Coronary artery (tissue), 2 donors: Measurements from ENCODE around the gene DEGS2.

ENCODE experiments used
- DNase-seq: peaks from one replicate; pipeline ENCODE4 v3.0.0-alpha.2; 2017; ENCODE audit warnings: low spot score
- H3K27ac ChIP-seq, 2 donors: fragments of 200-600 bp; sonication (generic); one replicate each; pipeline ENCODE4 v1.5.1; 2016 to 2019
- H3K4me3 ChIP-seq: fragments of 200-600 bp; sonication (generic); 2 replicates; pipeline ENCODE4 v1.5.1; 2016; ENCODE audit warnings: mild to moderate bottlenecking, moderate library complexity
- TF ChIP-seq, protein P1 (sequence below): fragments of 200-600 bp; sonication (generic); IDR thresholded peaks from one replicate; pipeline ENCODE4 v1.5.1; 2019; ENCODE audit warnings: antibody characterized with exemption

DEGS2 gene

DNA sequence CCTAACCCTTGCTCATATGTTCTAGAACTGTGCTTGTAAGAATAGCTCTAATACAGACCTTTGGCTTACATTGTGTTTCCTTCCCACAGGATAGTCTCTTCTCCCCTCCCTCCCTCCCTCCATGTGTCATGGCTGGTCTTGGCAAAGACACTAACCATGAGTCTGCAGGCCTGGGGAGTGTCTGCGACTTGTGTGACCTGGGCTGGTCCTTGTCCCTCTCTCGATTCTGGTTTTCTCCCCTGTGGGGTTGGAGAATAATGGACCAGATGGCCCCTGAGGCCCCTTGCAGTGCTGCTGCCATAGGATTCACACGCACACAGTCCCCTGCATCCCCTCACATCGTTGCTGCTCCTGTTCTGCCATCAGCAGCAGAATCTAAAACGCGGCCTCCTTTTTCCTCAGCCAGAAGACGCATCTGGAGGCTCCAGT, 30.3 kb downstream of the DEGS2 start:
- no peak for DNase-seq
- Histone ChIP-seq H3K4me3 (no peak overlapping the region), H3K27ac (peak overlapping the region in 1 of 2 donors; percentile 26)
- TF ChIP-seq, protein P1, sequence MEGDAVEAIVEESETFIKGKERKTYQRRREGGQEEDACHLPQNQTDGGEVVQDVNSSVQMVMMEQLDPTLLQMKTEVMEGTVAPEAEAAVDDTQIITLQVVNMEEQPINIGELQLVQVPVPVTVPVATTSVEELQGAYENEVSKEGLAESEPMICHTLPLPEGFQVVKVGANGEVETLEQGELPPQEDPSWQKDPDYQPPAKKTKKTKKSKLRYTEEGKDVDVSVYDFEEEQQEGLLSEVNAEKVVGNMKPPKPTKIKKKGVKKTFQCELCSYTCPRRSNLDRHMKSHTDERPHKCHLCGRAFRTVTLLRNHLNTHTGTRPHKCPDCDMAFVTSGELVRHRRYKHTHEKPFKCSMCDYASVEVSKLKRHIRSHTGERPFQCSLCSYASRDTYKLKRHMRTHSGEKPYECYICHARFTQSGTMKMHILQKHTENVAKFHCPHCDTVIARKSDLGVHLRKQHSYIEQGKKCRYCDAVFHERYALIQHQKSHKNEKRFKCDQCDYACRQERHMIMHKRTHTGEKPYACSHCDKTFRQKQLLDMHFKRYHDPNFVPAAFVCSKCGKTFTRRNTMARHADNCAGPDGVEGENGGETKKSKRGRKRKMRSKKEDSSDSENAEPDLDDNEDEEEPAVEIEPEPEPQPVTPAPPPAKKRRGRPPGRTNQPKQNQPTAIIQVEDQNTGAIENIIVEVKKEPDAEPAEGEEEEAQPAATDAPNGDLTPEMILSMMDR = no peak

DNA sequence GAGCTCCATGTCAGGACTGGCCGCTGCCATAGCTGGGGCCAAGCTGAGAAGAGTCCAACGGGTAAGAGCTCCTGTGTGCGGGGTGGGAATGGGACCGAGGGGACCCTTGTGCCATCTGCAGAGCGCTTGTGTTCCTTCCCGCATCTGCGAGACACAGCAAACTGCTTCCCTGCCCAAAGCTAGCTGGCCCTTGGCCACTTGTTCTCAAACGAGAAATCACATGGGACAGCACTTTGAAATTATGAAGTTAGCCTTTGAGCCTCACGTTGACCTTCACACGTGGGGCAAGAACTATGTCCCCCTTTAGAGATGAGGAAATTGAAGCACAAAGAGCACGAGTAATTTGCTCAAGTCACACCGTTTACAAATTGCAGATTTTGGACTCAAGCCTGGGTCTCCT, 30.8 kb downstream of the DEGS2 start:
- Histone ChIP-seq H3K4me3 (no peak overlapping the region), H3K27ac (peak overlapping the region in 1 of 2 donors; percentile 26)
- DNase-seq = no peak
- TF ChIP-seq, protein P1 = no peak

DNA sequence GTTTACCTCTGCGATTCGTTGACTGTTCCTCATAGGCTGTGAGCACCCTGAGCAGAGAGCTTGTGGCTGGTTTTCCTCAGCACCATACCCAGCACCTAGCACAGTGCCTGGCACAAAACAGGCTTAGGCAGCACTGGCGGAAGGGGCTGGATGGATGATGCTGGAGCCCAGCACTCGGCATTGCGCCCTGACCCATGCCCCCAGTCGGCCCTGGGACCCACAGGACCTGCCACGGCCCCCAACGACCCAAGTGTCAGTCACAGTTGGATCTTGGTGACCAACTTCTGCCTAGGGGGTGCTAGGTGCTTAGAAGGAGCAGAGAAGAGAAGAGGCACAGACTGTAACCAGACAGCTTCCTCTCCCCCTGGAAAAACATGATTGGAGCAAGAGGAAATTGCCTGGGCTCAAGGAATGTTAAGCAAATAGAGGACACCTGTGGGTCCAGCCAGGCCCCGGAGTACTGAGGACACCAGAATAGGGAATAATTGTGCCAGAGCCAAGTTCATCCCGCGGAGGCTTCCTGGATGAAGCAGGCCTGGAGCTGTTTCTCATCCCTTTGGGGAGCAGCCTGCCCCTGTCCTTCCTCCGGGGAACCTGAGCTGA, 31.5 kb downstream of the DEGS2 start:
- Histone ChIP-seq H3K4me3 (no peak overlapping the region), H3K27ac (peak overlapping the region in 1 of 2 donors; percentile 26)
- DNase-seq = no peak
- TF ChIP-seq, protein P1 = no peak

DNA sequence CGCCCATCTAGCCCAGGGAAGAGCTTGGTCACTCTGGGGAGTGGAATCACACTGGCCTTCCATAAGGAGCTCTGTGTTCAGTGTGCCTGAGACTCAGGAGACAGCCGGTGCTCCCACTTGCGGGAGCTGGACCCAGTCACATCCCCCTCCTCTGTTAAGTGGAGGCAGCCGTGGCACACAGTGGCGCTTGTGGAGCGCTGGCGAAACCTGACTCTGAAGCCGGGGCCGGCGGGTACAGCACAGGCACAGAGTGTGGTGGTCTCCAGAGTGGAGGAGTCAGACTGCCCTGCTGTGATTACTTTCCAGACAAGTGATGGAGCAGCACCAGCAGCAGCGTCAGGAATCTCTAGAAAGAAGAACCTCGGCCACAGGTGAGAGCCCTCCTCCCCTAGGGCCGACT, 33.0 kb downstream of the DEGS2 start:
- no peak overlapping the region for H3K4me3 ChIP-seq
- no peak overlapping the region for H3K27ac ChIP-seq
- DNase-seq = no peak
- TF ChIP-seq, protein P1 = no peak

DNA sequence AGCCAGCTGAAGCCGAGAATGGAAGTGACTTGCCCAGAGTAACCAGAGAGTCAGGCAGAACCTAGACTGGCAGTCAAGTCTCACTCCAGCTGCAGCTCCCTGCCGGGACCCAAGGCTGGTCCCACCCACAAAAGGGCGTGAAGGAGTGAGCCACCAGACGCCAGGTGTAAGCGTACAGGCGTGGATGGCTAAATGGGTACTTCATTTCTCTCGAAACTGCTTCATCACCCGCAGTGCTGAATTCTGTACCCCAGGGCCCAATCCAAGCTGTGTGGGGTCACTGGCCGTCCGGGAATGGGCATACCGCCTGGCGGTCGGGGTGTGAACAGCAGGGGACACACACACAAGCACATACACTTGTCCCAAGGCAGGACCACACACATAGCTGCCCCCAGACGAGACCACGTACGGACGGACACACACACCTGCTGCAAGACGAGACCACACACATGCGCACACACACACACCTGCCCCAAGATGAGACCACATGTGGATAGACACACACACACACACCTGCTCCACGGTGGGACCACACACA, 34.8 kb downstream of the DEGS2 start:
- DNase-seq = no peak
- TF ChIP-seq, protein P1 = no peak
- H3K4me3 ChIP-seq = no peak overlapping the region
- H3K27ac ChIP-seq = no peak overlapping the region

DNA sequence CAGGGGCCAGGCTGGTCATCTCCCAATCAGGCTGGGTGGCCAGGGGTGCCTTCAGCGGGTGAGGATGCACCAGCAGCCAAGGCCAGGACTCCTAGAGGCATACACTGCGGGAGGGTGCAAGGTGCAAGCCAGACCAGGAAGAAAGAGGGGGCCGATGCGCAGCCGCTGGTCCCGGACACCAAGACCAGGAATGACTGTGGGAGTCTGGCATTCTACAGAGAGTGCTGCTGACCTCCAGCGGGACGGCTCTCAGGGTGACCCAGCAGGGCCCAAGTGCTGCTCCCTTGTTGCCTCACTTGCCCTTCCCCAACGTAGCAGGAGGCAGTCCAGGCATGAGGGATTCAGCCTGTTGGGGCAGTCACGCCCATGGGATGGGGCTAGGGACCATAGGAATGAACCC, 35.8 kb downstream of the DEGS2 start:
- no peak for DNase-seq
- TF ChIP-seq, protein P1 = no peak
- Histone ChIP-seq H3K4me3 (no peak overlapping the region), H3K27ac (no peak overlapping the region)

DNA sequence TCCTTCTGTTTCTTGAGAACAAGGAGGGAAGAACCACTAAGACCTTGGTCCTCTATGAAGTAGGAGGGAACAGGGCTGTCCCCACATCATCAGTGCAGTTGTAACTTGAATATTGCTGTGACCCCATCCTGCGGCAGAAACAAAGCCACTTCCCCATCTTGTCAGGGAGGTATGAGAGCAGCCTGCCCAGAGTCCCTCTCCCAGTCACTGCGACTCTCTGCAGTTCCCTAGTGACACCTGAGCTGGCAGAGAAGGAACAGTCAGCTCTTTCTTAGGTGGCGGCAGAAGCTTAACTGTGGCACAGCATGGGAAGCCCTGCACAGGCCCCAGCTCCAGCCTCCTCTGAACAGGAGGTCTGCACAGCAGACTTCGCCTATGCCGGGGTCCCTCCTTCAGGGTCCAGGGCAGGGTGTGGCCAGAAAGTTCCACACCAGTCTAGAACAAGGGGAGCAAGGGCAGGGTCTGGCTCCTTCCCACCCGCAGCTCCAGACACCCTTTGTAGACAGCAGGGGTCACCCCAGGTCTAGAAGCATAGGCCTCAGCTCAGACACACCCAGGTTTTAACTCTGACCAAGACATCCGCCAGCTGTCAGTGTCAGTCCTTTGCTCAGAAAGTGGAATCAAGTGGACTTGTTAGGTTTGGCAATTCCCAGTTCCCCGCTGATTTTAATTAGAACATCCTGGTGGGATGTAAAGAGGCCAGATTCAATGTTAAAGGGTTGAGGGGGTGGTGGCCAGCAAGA, 36.8 kb downstream of the DEGS2 start:
- no peak for DNase-seq
- Histone ChIP-seq H3K27ac (no peak overlapping the region), H3K4me3 (no peak overlapping the region)
- TF ChIP-seq, protein P1 = no peak
